ENCODE measurements around the gene BEND5. TPM values are rescaled to one million over a fixed set of nuclear protein-coding genes. Genes with fewer than 3 reads are reported as not detected.
A peak's percentile ranks its signal among the peaks of the same experiment; 100 is the strongest.

BEND5 gene
- 10 to 100 TPM; 10.9 to 12.7 (median 11.8) TPM for total RNA-seq
- 1 to 10 TPM; 1.6 to 6.2 (median 2.4) TPM for polyA plus RNA-seq

- no peak for TF ChIP-seq EP300 (IDR thresholded peaks at IDR 0.05)
- no peak for TF ChIP-seq POLR2A (IDR thresholded peaks at IDR 0.05)
- TF ChIP-seq CTCF (IDR thresholded peaks at IDR 0.05), result no peak
- peak in 2 of 4 donors; percentile 12 to 28 for TF ChIP-seq POLR2AphosphoS5 (IDR thresholded peaks at IDR 0.05)
- intact Hi-C loops (cut with DNase I), result no loop called here
- Histone ChIP-seq H3K4me3 (peak within 1 kb of the TSS; percentile 75 to 97 (median 88)), H3K4me1 (peaks cover 0 to 49% (median 36%) of the 10 kb centered on the region in 4 donors), H3K36me3 (no peaks in the 10 kb centered on the region), H3K9me3 (no peaks in the 10 kb centered on the region), H3K27me3 (no peaks in the 10 kb centered on the region), H3K27ac (peak within 1 kb of the TSS; percentile 85 to 93 (median 86))
- WGBS, 2 donors, result 1 to 2% methylated on average over 73 of the region's 73 CpGs
- DNase-seq, result peak; percentile 80
Measured at GRCh38 chr1:48776393-48777218, at the start of gene BEND5. TSS of gene BEND5 (minus strand) at chr1:48776891. CDS start at chr1:48776831, 60 bp downstream.

GRCh38 chr1:48823168-48823567 is 46.5 kb upstream of the BEND5 start:
- no peaks in the 10 kb centered on the region for H3K27me3 ChIP-seq
- H3K36me3 ChIP-seq, result no peaks in the 10 kb centered on the region
- no peaks in the 10 kb centered on the region for H3K4me1 ChIP-seq
- H3K27ac ChIP-seq, result no peak overlapping the region
- TF ChIP-seq POLR2A (IDR thresholded peaks at IDR 0.05), result no peak
- no peak for TF ChIP-seq EP300 (IDR thresholded peaks at IDR 0.05)
- no peak for TF ChIP-seq POLR2AphosphoS5 (IDR thresholded peaks at IDR 0.05)
- TF ChIP-seq CTCF (IDR thresholded peaks at IDR 0.05), result no peak
- no peak for DNase-seq
- intact Hi-C loops (cut with DNase I), result no loop called here
- no peaks in the 10 kb centered on the region for H3K9me3 ChIP-seq
- no peak overlapping the region for H3K4me3 ChIP-seq

GRCh38 chr1:48820491-48820890 is 43.8 kb upstream of the BEND5 start:
- no peaks in the 10 kb centered on the region for H3K9me3 ChIP-seq
- no peak for DNase-seq
- no peak overlapping the region for H3K4me3 ChIP-seq
- no peaks in the 10 kb centered on the region for H3K27me3 ChIP-seq
- H3K36me3 ChIP-seq, result no peaks in the 10 kb centered on the region
- H3K27ac ChIP-seq, result no peak overlapping the region
- WGBS, 2 donors, result 94 to 96% methylated on average over 3 of the region's 3 CpGs
- intact Hi-C loops (cut with DNase I), result no loop called here
- TF ChIP-seq CTCF (IDR thresholded peaks at IDR 0.05), result no peak
- no peak for TF ChIP-seq POLR2A (IDR thresholded peaks at IDR 0.05)
- TF ChIP-seq POLR2AphosphoS5 (IDR thresholded peaks at IDR 0.05), result no peak
- TF ChIP-seq EP300 (IDR thresholded peaks at IDR 0.05), result no peak
- H3K4me1 ChIP-seq, result no peaks in the 10 kb centered on the region

- Histone ChIP-seq H3K27ac (no peak overlapping the region), H3K36me3 (no peaks in the 10 kb centered on the region), H3K27me3 (no peaks in the 10 kb centered on the region), H3K4me3 (no peak overlapping the region), H3K4me1 (no peaks in the 10 kb centered on the region), H3K9me3 (no peaks in the 10 kb centered on the region)
- 64 to 73% methylated on average over 4 of the region's 4 CpGs for WGBS, 2 donors
- peak; percentile 71 for DNase-seq
- intact Hi-C loops (cut with DNase I), result loop anchor here (2.0 to 5.0 kb wide), 3 partner anchors 120 to 247 kb away; no protein-coding TSS in a partner anchor
- TF ChIP-seq POLR2AphosphoS5 (IDR thresholded peaks at IDR 0.05), result no peak
- TF ChIP-seq EP300 (IDR thresholded peaks at IDR 0.05), result no peak
- TF ChIP-seq POLR2A (IDR thresholded peaks at IDR 0.05), result no peak
- peak; percentile 36 to 79 (median 66) for TF ChIP-seq CTCF (IDR thresholded peaks at IDR 0.05)
Measured at GRCh38 chr1:48817505-48818114, 40.9 kb upstream of the BEND5 start.

All from sigmoid colon (tissue), 7 donors.